ENCODE results near the gene CST5.
A peak's percentile ranks its signal among the peaks of the same experiment; 100 is the strongest.
"Not testable (repeated sequence)": the region's sequence is repeated elsewhere in the genome, so short reads cannot be mapped to it uniquely, and the experiment has no call there.

The CST5 gene

GRCh38 chr20:23889775-23890187, 10.2 kb upstream of the CST5 start:
- peak; percentile 10 for DNase-seq (ENCODE audit: low spot score)

- no peak for DNase-seq (ENCODE audit: low spot score)
These were observed 8.3 kb upstream of the CST5 start for GRCh38 chr20:23887856-23888255.

- no peak for DNase-seq (ENCODE audit: low spot score)
These were observed 5.2 kb upstream of the CST5 start for GRCh38 chr20:23884771-23885162.

- no peak for DNase-seq (ENCODE audit: low spot score)
These were observed 4.7 kb upstream of the CST5 start for GRCh38 chr20:23884136-23884770.

GRCh38 chr20:23881371-23881770, 1.8 kb upstream of the CST5 start:
- DNase-seq (ENCODE audit: low spot score), result no peak

- DNase-seq (ENCODE audit: low spot score), result no peak
These were observed 869 bp upstream of the CST5 start for GRCh38 chr20:23880417-23880816.

GRCh38 chr20:23879811-23880374, 345 bp upstream of the CST5 start:
- DNase-seq (ENCODE audit: low spot score), result no peak

GRCh38 chr20:23878787-23879186, 761 bp downstream of the CST5 start:
- DNase-seq (ENCODE audit: low spot score), result no peak

GRCh38 chr20:23878016-23878542, 1.5 kb downstream of the CST5 start:
- DNase-seq (ENCODE audit: low spot score), result not testable (repeated sequence)

GRCh38 chr20:23877524-23877923, 2.0 kb downstream of the CST5 start:
- DNase-seq (ENCODE audit: low spot score), result no peak

- DNase-seq (ENCODE audit: low spot score), result no peak
These were observed 3.8 kb downstream of the CST5 start for GRCh38 chr20:23875606-23876237.

GRCh38 chr20:23874747-23875146, 4.8 kb downstream of the CST5 start:
- no peak for DNase-seq (ENCODE audit: low spot score)

- no peak for DNase-seq (ENCODE audit: low spot score)
These were observed 6.1 kb downstream of the CST5 start for GRCh38 chr20:23873370-23874015.

GRCh38 chr20:23872065-23872464, 7.5 kb downstream of the CST5 start:
- DNase-seq (ENCODE audit: low spot score), result no peak

- no peak for DNase-seq (ENCODE audit: low spot score)
These were observed 9.1 kb downstream of the CST5 start for GRCh38 chr20:23870461-23870860.

- no peak for DNase-seq (ENCODE audit: low spot score)
These were observed 10.0 kb downstream of the CST5 start for GRCh38 chr20:23869520-23869919.

- DNase-seq (ENCODE audit: low spot score), result no peak
These were observed 11.2 kb downstream of the CST5 start for GRCh38 chr20:23868321-23868720.

GRCh38 chr20:23867152-23867776, 12.3 kb downstream of the CST5 start:
- DNase-seq (ENCODE audit: low spot score), result no peak

GRCh38 chr20:23860771-23861170, 18.8 kb downstream of the CST5 start:
- not testable (repeated sequence) for DNase-seq (ENCODE audit: low spot score)

GRCh38 chr20:23857962-23858595, 21.5 kb downstream of the CST5 start:
- no peak for DNase-seq (ENCODE audit: low spot score)

GRCh38 chr20:23856736-23857135, 22.8 kb downstream of the CST5 start:
- DNase-seq (ENCODE audit: low spot score), result no peak

- DNase-seq (ENCODE audit: low spot score), result no peak
These were observed 23.3 kb downstream of the CST5 start for GRCh38 chr20:23856226-23856625.
